ENCODE results near the gene PROSER1. TPM values are rescaled to one million over a fixed set of nuclear protein-coding genes. Genes with fewer than 3 reads are reported as not detected.

PROSER1 gene
- total and polyA plus RNA-seq, 9 of the 15 experiments (the other 6 are each of a cell fraction or from before 2014, with no cell fraction given) = 9.2 to 36.2 (median 10.4) TPM

- Histone ChIP-seq H3K36me3 (ENCODE audit: control insufficient read depth, insufficient read depth, low read length) (peaks cover 5% of the 10 kb centered on the region; the same call in 2 of the 3 replicates), H3K4me3 (no peak overlapping the region), H4K20me1 (replicated peaks; ENCODE audit: control insufficient read depth, insufficient read depth, low read length) (no peaks in the 10 kb centered on the region), H2AFZ (ENCODE audit: low read depth, low read length) (no peak overlapping the region), H3K27ac (ENCODE audit: extremely low read depth, low read depth, low read length) (no peak overlapping the region), H3K4me2 (ENCODE audit: insufficient read depth, low read length) (no peak overlapping the region), H3K9me3 (replicated peaks; ENCODE audit: control insufficient read depth, insufficient read depth, low read depth, low read length) (no peaks in the 10 kb centered on the region), H3K79me2 (ENCODE audit: control insufficient read depth, insufficient read depth, low read length) (no peaks in the 10 kb centered on the region), H3K9me1 (ENCODE audit: control insufficient read depth, insufficient read depth, low read length) (no peaks in the 10 kb centered on the region), H3K4me1 (replicated peaks in 1 of 2; ENCODE audit: control insufficient read depth in 2 of 2, insufficient read depth in 2 of 2, low read length in 2 of 2) (no peaks in the 10 kb centered on the region), H3K9ac (ENCODE audit: insufficient read depth in 1 of 2, low read depth in 2 of 2, low read length in 2 of 2) (no peak overlapping the region), H3K27me3 (ENCODE audit: control insufficient read depth in 2 of 2, insufficient read depth in 2 of 2, low read length in 2 of 2) (no peaks in the 10 kb centered on the region)
- in situ Hi-C loops (cut with MboI) (no loop called here), intact Hi-C loops (cut with micrococcal nuclease) (no loop called here)
- FAIRE-seq (no peak), ATAC-seq (no peak), DNase-seq (ENCODE audit: extremely low read depth in 1 of 4, low spot score in 3 of 4) (no peak)
- BruUV-seq (replicated peaks) = no TSS peak
- 65% methylated on average over 2 of the region's 3 CpGs for WGBS (ENCODE audit: insufficient coverage, low coverage, missing lambda C conversion rate)
- POLR2A ChIA-PET = no interaction called here
- TF ChIP-seq ZNF143 (CRISPR knock-in tag; IDR thresholded peaks at IDR 0.05) = no peak
- CTCF ChIA-PET (ENCODE audit: low intra/inter-chr PET ratio) = no interaction called here
Measured at GRCh38 chr13:39049274-39049673, 11.4 kb upstream of the PROSER1 start.

GRCh38 chr13:39048806-39049205, 10.9 kb upstream of the PROSER1 start:
- Histone ChIP-seq H3K79me2 (ENCODE audit: control insufficient read depth, insufficient read depth, low read length) (no peaks in the 10 kb centered on the region), H3K27me3 (ENCODE audit: control insufficient read depth in 2 of 2, insufficient read depth in 2 of 2, low read length in 2 of 2) (no peaks in the 10 kb centered on the region), H3K4me1 (replicated peaks in 1 of 2; ENCODE audit: control insufficient read depth in 2 of 2, insufficient read depth in 2 of 2, low read length in 2 of 2) (no peaks in the 10 kb centered on the region), H3K4me3 (no peak overlapping the region), H3K4me2 (ENCODE audit: insufficient read depth, low read length) (no peak overlapping the region), H3K27ac (ENCODE audit: extremely low read depth, low read depth, low read length) (no peak overlapping the region), H3K9me3 (replicated peaks; ENCODE audit: control insufficient read depth, insufficient read depth, low read depth, low read length) (no peaks in the 10 kb centered on the region), H4K20me1 (replicated peaks; ENCODE audit: control insufficient read depth, insufficient read depth, low read length) (no peaks in the 10 kb centered on the region), H3K36me3 (ENCODE audit: control insufficient read depth, insufficient read depth, low read length) (peaks cover 5% of the 10 kb centered on the region; the same call in 2 of the 3 replicates), H3K9ac (ENCODE audit: insufficient read depth in 1 of 2, low read depth in 2 of 2, low read length in 2 of 2) (no peak overlapping the region), H3K9me1 (ENCODE audit: control insufficient read depth, insufficient read depth, low read length) (no peaks in the 10 kb centered on the region), H2AFZ (ENCODE audit: low read depth, low read length) (no peak overlapping the region)
- intact Hi-C loops (cut with micrococcal nuclease) (no loop called here), in situ Hi-C loops (cut with MboI) (no loop called here)
- POLR2A ChIA-PET = no interaction called here
- ATAC-seq (no peak), FAIRE-seq (no peak), DNase-seq (ENCODE audit: extremely low read depth in 1 of 4, low spot score in 3 of 4) (no peak)
- no peak for TF ChIP-seq POLR3G (IDR thresholded peaks at IDR 0.05; ENCODE audit: extremely low read depth, insufficient read length, insufficient replicate concordance)
- CTCF ChIA-PET (ENCODE audit: low intra/inter-chr PET ratio) = no interaction called here
- BruUV-seq (replicated peaks) = no TSS peak
